Activated T-cell treated with anti-CD3 and anti-CD28 coated beads, Interleukin-2, amount 50 U/mL, for 4 hours (primary cell): ENCODE measurements around the gene ZFP1. TPM values are rescaled to one million over a fixed set of nuclear protein-coding genes. Genes with fewer than 3 reads are reported as not detected.

Source experiments
- ATAC-seq, 2 donors: fragments of 200-7000 bp; cut with Tn5 transposase; one replicate each; pipeline ENCODE4 v1.10.0; 2021
- DNase-seq: peaks from one replicate; pipeline ENCODE4 v3.0.0-alpha.2; 2020
- H3K27me3 Mint-ChIP-seq: one replicate; pipeline ENCODE4 v1.8.0; 2021; ENCODE audit warnings: low read depth, mixed read lengths
- H3K36me3 Mint-ChIP-seq: one replicate; pipeline ENCODE4 v1.8.0; 2022; ENCODE audit warnings: mixed read lengths; ENCODE audit not compliant: insufficient read depth
- H3K4me1 Mint-ChIP-seq: one replicate; pipeline ENCODE4 v1.8.0; 2021; ENCODE audit warnings: low read depth, mixed read lengths
- H3K4me3 Mint-ChIP-seq: one replicate; pipeline ENCODE4 v1.8.0; 2021; ENCODE audit warnings: mild to moderate bottlenecking, moderate library complexity, mixed read lengths
- H3K9me3 Mint-ChIP-seq: one replicate; pipeline ENCODE4 v1.8.0; 2021; ENCODE audit warnings: mixed read lengths
- total RNA-seq, 3 donors: library from RNA; stranded (reverse); gene quantifications; one replicate each; pipeline ENCODE4 v1.2.1, GENCODE V29; 2021

Gene ZFP1
- total RNA-seq, 3 donors from 2014 or later, result 11.5 to 13.4 (median 13.4) TPM

DNA sequence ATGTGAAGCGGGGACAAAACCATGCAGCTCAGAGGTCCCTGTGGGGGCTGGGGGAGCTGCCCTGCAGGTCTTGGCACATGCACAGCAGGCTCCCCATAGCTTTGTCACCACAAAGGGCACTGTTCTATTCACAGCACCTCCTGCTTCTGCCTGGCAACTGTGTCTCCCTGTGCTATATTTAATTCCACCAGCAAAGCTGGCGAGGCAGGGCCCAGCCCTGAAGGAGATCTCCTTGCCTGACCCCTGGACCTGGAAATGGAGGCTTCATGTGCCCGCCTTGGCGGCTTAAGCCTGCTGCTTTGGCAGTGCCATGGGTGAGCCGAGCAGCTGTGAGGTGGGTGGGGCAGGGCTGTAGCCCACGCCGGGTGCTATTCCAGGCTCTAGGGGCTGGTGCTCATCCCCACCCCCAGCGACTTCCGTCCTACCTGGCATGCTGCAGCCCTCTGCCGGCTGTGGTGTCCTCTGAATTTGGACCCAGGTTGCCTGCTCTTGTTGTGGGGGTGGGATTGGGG, 38.5 kb upstream of the ZFP1 start:
- Mint-ChIP-seq H3K27me3 (peaks cover 20% of the 10 kb centered on the region), H3K36me3 (peaks cover 2% of the 10 kb centered on the region), H3K4me1 (peaks cover 48% of the 10 kb centered on the region), H3K4me3 (peak overlapping the region; percentile 56), H3K9me3 (no peaks in the 10 kb centered on the region)
- no peak for ATAC-seq
- DNase-seq, result no peak

DNA sequence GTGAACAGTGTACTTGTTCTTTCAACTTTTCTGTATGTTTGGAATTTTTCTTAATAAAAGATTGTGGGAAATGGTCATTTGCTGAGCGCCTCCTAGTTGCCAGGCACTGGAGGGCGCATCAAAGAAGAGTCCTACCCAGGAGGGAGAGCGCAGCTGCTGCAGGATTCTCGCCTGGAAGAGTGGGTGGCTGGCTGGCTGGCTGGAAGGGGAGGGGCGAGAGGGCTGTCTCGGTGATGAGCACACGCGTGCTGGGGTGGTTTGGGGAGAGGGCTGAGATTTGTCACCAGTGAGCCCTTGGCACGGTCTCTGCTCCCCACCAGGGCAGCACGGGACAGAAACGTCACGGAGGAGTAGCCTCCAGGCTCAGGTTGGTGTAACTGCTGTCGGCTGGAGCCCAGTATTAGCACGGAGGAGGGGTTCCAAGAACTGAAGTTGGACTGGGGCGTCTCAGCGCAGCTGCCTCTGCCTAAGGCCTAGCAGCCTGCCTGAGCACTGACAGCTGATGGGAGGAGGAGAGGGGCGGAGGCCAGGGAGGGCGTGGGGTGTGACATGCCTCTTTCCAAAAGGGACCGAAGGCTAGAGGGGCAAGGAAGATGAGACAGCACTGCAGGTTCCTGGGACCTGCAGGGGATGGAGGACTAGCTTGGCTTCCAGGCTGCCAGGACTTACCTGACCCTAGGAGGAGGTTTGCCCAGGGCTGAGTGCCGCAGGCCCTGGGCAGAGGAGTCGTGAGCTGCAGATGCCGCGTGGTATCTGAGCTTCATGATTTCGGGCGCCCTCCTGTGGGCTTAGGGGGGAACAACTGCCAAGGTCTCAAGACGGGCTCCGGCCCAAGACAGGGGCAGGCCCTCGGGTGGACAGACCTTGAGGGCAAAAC, 37.4 kb upstream of the ZFP1 start:
- DNase-seq, result peak; percentile 78
- Mint-ChIP-seq H3K4me1 (peaks cover 42% of the 10 kb centered on the region), H3K27me3 (peaks cover 20% of the 10 kb centered on the region), H3K9me3 (no peaks in the 10 kb centered on the region), H3K4me3 (peak overlapping the region; percentile 65), H3K36me3 (peaks cover 2% of the 10 kb centered on the region)
- peak; percentile 64 to 75 for ATAC-seq

DNA sequence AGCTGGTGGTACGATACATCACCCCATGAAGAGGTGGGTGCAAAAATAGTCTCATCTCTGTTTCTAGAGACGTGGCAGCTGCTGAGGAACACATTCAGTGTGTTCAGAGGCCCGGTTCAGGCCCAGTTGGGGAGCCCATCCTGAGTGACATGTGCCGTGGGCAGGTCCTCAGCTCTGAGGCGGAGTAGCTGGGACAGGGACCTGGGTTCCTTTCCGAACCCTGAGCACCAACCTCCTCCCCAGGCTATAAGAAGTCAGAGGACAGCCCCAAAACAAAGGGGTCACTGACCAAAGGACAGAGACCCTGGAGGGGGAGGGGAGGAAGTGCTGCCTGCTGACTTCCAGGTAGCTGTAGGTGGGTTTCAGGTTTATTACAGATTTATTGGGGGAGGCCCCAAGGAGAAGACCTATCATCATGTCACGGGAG, 36.8 kb upstream of the ZFP1 start:
- H3K4me3 Mint-ChIP-seq, result no peak overlapping the region
- peaks cover 42% of the 10 kb centered on the region for H3K4me1 Mint-ChIP-seq
- peaks cover 2% of the 10 kb centered on the region for H3K36me3 Mint-ChIP-seq
- peaks cover 20% of the 10 kb centered on the region for H3K27me3 Mint-ChIP-seq
- no peak for DNase-seq
- no peaks in the 10 kb centered on the region for H3K9me3 Mint-ChIP-seq
- peak; percentile 3 to 4 for ATAC-seq

DNA sequence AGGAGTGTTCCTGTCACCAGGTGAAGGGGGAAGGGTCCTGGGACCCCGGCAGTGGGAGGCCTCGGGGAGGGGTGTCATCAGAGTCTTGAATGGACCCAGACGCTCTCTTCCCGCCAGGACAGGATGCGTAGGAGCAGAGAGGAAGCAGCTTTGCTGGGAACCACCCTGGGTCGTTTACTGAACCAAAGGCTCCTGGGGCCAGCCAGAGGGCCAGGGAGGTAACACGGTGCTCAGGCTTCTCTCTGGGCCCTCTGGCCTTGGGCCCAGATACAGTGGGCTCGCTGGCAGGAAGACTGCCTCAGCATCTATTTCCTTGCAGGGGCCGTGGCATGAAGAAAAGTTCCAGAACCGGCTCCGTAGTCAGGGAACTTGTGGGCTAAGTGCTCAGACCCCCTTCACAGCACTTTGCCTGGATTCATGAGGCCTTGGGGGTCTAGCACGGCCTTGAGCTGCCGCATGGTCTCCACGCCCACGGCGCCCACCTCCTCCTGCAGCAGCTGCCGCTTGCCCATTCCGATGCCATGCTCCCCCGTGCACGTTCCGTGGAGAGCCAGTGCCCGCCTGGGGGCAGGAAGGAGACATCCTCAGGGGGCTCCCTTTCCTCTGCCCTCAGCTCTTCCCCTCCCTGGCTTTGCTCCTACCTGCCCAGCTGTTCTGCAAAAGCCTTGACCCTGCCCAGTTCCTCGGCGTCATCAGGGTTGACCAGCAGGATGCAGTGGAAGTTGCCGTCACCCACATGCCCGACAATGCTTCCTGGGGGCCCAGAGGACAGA, 36.2 kb upstream of the ZFP1 start:
- no peak for DNase-seq
- Mint-ChIP-seq H3K36me3 (peaks cover 2% of the 10 kb centered on the region), H3K9me3 (no peaks in the 10 kb centered on the region), H3K4me1 (peaks cover 41% of the 10 kb centered on the region), H3K4me3 (no peak overlapping the region), H3K27me3 (peaks cover 20% of the 10 kb centered on the region)
- no peak for ATAC-seq

DNA sequence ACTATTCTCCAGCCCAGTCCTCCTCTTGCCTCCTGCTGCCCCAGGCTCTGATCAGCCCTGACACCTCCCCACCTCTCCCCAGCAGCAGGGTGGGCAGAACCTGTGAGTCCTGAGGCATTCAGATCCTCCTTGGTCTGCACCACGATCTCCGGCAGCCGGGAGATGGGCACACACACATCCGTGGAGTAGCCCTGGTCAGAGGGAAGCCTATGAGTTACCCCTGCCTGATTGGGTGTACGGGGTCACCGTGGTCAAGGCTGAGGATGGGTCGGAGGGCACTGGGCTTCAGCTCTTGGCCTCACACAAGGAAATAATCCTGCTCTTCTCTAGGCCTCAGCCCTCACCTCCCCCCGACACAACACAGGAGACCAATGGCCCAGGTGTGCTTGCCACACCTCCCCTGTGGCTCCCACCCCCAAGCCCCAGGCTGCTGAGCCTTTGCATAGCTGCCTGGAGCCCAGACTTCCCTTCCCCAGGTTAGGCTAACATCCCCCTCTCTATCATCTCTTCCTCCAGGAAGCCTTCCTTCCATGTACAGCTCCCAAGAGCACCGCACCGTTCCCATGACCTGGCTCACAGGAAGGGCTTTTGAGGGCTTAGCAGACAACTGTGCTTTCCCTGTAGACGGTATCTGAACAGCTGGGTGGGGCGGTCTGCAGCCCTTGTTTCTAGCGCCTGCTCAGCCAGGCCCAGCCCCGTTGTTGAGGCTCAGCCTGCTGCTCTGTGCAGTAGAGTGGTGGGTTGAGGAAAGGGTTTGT, 35.4 kb upstream of the ZFP1 start:
- H3K4me1 Mint-ChIP-seq, result peaks cover 35% of the 10 kb centered on the region
- no peak overlapping the region for H3K4me3 Mint-ChIP-seq
- peaks cover 2% of the 10 kb centered on the region for H3K36me3 Mint-ChIP-seq
- no peak for DNase-seq
- no peaks in the 10 kb centered on the region for H3K9me3 Mint-ChIP-seq
- no peak for ATAC-seq
- H3K27me3 Mint-ChIP-seq, result peaks cover 20% of the 10 kb centered on the region

DNA sequence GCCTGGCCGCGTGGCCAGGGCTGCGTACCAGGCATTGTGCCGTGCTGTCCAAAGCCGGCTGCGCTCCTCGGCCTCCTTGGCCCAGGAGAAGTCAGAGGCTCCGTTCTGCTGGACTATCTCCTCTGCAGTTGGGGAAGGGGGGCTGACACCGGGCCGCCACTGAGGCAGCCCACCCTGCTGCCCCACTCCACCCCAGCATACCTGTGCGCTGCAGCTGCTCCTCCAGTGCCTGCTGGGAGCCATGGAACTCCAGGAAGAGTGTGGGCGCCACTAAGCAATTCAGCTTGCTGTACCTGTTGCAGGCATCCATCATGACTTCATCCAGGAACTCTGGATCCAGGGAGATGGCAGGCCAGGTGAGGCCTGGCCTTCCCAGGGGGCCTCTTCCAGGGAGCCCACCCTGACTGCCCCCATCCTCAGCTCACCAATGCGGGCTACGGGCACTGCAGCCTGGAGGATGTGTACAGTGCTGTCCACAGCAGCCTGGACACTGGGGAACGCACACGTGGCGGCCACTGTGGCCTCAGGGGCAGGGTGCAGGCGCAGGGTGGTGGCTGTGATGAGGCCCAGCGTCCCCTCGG, 34.7 kb upstream of the ZFP1 start:
- Mint-ChIP-seq H3K36me3 (no peaks in the 10 kb centered on the region), H3K27me3 (peaks cover 20% of the 10 kb centered on the region), H3K9me3 (no peaks in the 10 kb centered on the region), H3K4me1 (peaks cover 29% of the 10 kb centered on the region), H3K4me3 (no peak overlapping the region)
- DNase-seq, result no peak
- no peak for ATAC-seq

DNA sequence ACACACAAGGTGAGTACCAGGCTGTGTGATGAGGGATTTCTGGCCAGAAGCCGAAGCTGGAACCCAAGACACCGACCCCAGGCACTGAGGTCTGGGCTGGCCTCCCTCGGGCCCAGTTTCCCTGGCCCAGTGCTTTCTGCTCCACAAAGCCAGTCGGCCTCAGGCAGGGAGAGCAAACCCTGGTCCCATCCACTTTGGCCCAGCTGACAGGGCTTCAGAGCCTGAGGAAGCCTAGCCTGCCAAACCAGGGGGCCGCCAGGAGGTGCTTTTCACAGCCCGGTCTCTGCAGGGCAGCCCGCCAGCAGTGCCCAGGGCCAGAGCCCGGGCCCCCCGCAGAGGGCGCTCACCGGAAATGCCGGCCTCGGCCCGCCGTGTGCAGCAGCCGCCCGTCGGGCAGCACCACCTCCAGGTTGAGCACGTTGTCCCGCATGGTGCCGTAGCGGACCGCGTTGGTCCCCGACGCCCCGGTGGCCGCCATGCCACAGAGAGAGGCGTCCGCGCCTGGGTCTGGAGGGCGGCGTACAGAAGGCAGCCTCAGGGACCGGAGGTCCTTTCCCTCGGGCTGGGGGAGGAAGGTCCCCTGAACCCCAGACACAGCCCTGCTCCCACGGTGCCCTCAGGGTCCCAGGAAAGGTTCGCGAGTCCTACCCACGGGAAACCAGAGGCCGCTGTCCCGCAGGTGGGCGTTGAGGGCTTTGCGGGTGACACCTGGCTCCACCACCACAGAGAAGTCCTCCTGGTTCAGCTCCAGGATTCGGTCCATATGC, 34.0 kb upstream of the ZFP1 start:
- Mint-ChIP-seq H3K36me3 (no peaks in the 10 kb centered on the region), H3K9me3 (no peaks in the 10 kb centered on the region), H3K4me3 (no peak overlapping the region), H3K4me1 (peaks cover 22% of the 10 kb centered on the region), H3K27me3 (peaks cover 20% of the 10 kb centered on the region)
- no peak for DNase-seq
- no peak for ATAC-seq

DNA sequence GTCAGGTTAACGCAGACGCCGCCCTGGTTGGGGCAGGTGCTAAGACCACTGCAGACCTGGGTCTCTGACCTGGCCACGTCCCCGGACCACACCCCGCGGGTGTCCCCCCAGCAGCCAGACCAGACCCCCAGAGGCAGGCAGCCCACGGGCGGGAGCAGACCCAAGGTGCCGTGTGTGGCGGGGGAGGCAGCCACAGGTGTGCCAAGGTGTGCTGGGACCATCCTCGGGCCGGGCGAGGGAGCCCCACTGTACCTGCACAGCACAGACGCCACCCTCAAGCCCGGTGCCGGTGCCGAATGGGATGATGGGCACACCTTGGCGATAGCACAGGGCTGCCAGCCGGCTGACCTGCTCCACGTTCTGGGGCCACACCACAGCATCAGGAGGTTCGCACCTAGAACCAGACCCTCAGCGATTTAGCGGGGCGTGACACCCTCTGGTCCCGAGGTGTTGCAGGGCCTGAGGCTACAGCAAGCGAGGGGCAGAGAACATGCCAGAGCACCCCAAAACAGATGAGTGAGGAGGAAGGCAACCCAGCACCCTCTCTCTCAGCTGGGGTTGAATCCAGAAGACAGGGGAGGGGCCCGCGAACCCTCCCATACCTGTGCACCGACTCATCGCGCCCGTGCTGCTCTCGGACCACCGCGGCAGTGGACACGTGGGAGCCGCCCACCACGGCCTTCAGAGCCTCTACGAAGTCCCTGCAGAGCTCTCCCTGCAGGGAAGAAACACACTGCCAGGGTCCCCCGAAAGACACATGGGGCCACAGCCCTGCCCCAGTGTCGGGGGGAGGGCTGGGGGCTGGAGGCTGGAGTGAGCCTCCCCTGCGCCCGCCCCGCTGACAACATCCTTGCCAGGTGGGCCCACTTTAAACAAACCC, 33.1 kb upstream of the ZFP1 start:
- H3K4me3 Mint-ChIP-seq, result no peak overlapping the region
- peaks cover 14% of the 10 kb centered on the region for H3K4me1 Mint-ChIP-seq
- ATAC-seq (no peak), DNase-seq (no peak)
- H3K36me3 Mint-ChIP-seq, result no peaks in the 10 kb centered on the region
- peaks cover 20% of the 10 kb centered on the region for H3K27me3 Mint-ChIP-seq
- no peaks in the 10 kb centered on the region for H3K9me3 Mint-ChIP-seq

DNA sequence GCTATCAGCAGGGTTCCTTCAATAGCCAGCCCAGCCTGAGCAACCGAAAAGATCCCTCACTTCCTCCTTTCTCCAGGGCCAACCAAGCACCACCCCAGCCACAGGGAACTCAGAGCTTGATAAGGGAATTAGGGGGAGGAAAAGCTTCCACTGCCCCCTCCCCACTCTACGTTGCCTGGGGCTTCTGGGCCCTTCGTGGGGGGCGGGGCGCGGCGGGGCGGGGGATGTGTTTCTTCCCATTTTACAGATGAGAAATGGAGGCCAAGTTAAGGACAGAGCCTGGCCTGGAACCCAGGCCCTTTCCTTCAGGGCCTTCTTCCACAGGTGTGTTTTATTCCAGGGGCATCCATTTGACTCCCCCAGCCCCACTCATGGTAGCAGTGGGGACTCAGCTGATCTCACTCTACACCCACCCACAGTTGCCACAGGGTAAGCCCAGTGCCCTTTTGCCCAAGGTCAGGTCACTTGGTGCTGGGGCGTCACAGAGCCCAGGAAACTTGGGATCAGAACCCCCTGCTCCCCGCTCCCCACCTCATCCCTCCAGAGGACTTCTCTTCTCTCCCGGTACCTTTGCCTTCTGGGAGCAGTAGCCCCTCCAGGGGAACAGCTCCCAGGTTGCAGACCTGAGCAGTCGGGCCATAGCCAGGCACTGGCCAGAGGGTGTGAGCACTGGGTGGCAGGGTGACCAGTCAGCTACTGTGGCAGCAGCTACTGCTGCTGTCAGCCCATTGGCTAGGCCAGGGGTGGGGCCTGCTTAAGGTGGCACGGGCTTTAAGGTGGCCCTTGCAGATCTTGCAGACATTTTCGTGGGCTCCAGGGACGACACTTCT, 32.0 kb upstream of the ZFP1 start, which contains the start of gene LDHD:
TSS of gene LDHD (minus strand) at position 700 of the 830 bp plus-strand sequence. CDS start at position 640, 60 bp downstream.
- no peak for DNase-seq
- peaks cover 4% of the 10 kb centered on the region for H3K4me1 Mint-ChIP-seq

DNA sequence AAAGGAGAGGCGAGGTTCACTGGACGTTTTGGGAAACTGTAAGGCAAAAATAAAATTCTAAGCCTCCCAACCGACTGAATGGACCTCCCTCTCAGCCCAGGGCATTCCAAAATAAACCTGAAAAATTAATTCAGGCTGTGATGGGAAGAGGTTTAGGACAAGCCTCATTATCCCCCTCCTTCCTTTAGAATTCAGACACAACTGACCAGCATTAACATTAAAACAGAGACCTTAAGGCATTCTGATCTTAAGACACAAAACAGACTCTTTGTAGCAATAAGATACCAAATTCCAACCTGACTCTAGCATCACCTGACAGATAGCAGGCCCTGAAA, 31.4 kb upstream of the ZFP1 start:
- Mint-ChIP-seq H3K4me1 (peaks cover 3% of the 10 kb centered on the region), H3K9me3 (peaks cover 4% of the 10 kb centered on the region), H3K36me3 (no peaks in the 10 kb centered on the region), H3K4me3 (no peak overlapping the region), H3K27me3 (peaks cover 13% of the 10 kb centered on the region)
- ATAC-seq, result no peak
- no peak for DNase-seq

More for the DNA sequence above, 32.0 kb upstream of the ZFP1 start, which contains the start of gene LDHD:
- no peak within 1 kb of the TSS for H3K4me3 Mint-ChIP-seq
- H3K27me3 Mint-ChIP-seq, result peaks cover 19% of the 10 kb centered on the region
- no peaks in the 10 kb centered on the region for H3K36me3 Mint-ChIP-seq
- H3K9me3 Mint-ChIP-seq, result peaks cover 2% of the 10 kb centered on the region
- peak; percentile 68 to 79 for ATAC-seq

DNA sequence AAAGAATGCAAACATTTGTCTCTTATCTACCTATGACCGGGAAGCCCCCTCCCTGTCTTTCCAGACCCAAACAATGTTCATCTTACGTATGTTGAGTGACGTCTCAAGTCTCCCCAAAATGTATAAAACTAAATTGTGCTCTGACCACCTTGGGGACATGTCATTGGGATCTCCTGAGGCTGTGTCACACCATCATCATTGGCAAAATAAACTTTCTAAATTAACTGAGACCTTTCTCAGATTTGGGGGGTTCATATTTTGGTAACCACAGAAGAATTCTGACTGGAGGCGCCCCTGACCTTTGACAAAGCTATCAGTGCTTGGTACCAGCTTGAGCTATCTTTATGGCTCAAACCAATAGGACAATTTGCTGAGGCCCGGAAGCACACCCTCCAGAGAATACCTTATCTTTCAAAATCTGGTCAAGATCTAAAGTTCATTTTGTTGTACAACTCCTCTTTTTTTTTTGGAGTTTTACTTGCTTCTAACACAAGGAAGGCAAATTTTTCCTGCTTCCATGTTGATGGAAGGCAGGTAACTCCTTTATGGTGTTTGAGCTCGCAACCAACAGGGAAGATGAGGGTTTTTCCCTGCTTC, 29.3 kb upstream of the ZFP1 start:
- Mint-ChIP-seq H3K27me3 (no peaks in the 10 kb centered on the region), H3K9me3 (peaks cover 13% of the 10 kb centered on the region)

More for the DNA sequence above, 29.3 kb upstream of the ZFP1 start:
- H3K4me3 Mint-ChIP-seq, result no peak overlapping the region
- ATAC-seq, result no peak
- DNase-seq, result no peak
- no peaks in the 10 kb centered on the region for H3K36me3 Mint-ChIP-seq
- H3K4me1 Mint-ChIP-seq, result peaks cover 2% of the 10 kb centered on the region
